ENCODE measurements around the gene HSPB2.

Gene HSPB2

GRCh38 chr11:111921541-111922230 lies 9.2 kb downstream of the HSPB2 start:
- H3K4me3 ChIP-seq (ENCODE audit: low read length), result no peak overlapping the region
- no peak for TF ChIP-seq CTCF (IDR thresholded peaks at IDR 0.05; ENCODE audit: insufficient read depth, low read depth, low read length, missing control alignments)
- DNase-seq (ENCODE audit: low read depth), result no peak

GRCh38 chr11:111922803-111923202 lies 10.3 kb downstream of the HSPB2 start:
- peak; percentile 75 for DNase-seq (ENCODE audit: low read depth)
- no peak for TF ChIP-seq CTCF (IDR thresholded peaks at IDR 0.05; ENCODE audit: insufficient read depth, low read depth, low read length, missing control alignments)

GRCh38 chr11:111923351-111923788 lies 10.8 kb downstream of the HSPB2 start:
- H3K4me3 ChIP-seq (ENCODE audit: low read length), result no peak overlapping the region
- no peak for DNase-seq (ENCODE audit: low read depth)
- no peak for TF ChIP-seq CTCF (IDR thresholded peaks at IDR 0.05; ENCODE audit: insufficient read depth, low read depth, low read length, missing control alignments)

More at GRCh38 chr11:111922803-111923202, 10.3 kb downstream of the HSPB2 start:
- no peak overlapping the region for H3K4me3 ChIP-seq (ENCODE audit: low read length)

GRCh38 chr11:111923951-111924350 lies 11.4 kb downstream of the HSPB2 start:
- H3K4me3 ChIP-seq (ENCODE audit: low read length), result no peak overlapping the region
- no peak for TF ChIP-seq CTCF (IDR thresholded peaks at IDR 0.05; ENCODE audit: insufficient read depth, low read depth, low read length, missing control alignments)
- peak; percentile 61 for DNase-seq (ENCODE audit: low read depth)

- TF ChIP-seq CTCF (IDR thresholded peaks at IDR 0.05; ENCODE audit: insufficient read depth, low read depth, low read length, missing control alignments), result no peak
- no peak for DNase-seq (ENCODE audit: low read depth)
- no peak overlapping the region for H3K4me3 ChIP-seq (ENCODE audit: low read length)
Observed at GRCh38 chr11:111925953-111926352, 13.4 kb downstream of the HSPB2 start.

GRCh38 chr11:111926505-111927391 lies 14.2 kb downstream of the HSPB2 start:
- H3K4me3 ChIP-seq (ENCODE audit: low read length), result peak overlapping the region; percentile 48
- peak; percentile 98 for DNase-seq (ENCODE audit: low read depth)
- no peak for TF ChIP-seq CTCF (IDR thresholded peaks at IDR 0.05; ENCODE audit: insufficient read depth, low read depth, low read length, missing control alignments)
